ENCODE measurements around the gene RAD51C.

- TF ChIP-seq CTCF (IDR thresholded peaks at IDR 0.05) (no peak), EZH2 (IDR thresholded peaks at IDR 0.05) (no peak)
Measured at GRCh38 chr17:58757162-58757613, 64.8 kb downstream of the RAD51C start.

Measured in neural progenitor cell (in vitro differentiated cells).